Tibial nerve (tissue), 4 donors: ENCODE results near the gene ASTN2.
A peak's percentile ranks its signal among the peaks of the same experiment; 100 is the strongest.

Source experiments
- CTCF ChIP-seq, 5 experiments: fragments of 200-600 bp in 3 of 5; fragments of 450-650 bp in 2 of 5; sonication (generic) in 3 of 5; IDR thresholded peaks; one replicate each; pipeline ENCODE4 v1.5.1; 2016 to 2019; ENCODE audit warnings: antibody characterized with exemption in 5 of 5, mild to moderate bottlenecking in 3 of 5, moderate library complexity in 2 of 5
- EP300 ChIP-seq, 2 donors: sonication (generic); formaldehyde crosslinking; IDR thresholded peaks; one replicate each; pipeline ENCODE4 v1.6.1; 2017; ENCODE audit warnings: antibody characterized with exemption in 2 of 2, mild to moderate bottlenecking in 1 of 2
- POLR2A ChIP-seq, 2 donors: fragments of 450-650 bp; IDR thresholded peaks; one replicate each; pipeline ENCODE4 v1.6.1; 2017; ENCODE audit warnings: antibody characterized with exemption in 2 of 2, mild to moderate bottlenecking in 2 of 2, moderate library complexity in 2 of 2

GRCh38 chr9:116494815-116495634, 919.8 kb downstream of the ASTN2 start:
- peak; percentile 25 to 53 (median 42) for TF ChIP-seq CTCF (IDR thresholded peaks at IDR 0.05)
- TF ChIP-seq POLR2A (IDR thresholded peaks at IDR 0.05), result no peak
- TF ChIP-seq EP300 (IDR thresholded peaks at IDR 0.05), result no peak
